ENCODE results near the gene CEP83.

GRCh38 chr12:94498698-94499097 lies 39.0 kb upstream of the CEP83 start:
- no peak for TF ChIP-seq ZNF565 (CRISPR knock-in tag; conservative IDR thresholded peaks at IDR 0.05; ENCODE audit: low read depth)
- no peak for TF ChIP-seq ARNTL (CRISPR knock-in tag; IDR thresholded peaks at IDR 0.05; ENCODE audit: borderline replicate concordance, low read depth)
- no peak for TF ChIP-seq ZFP30 (CRISPR knock-in tag; IDR thresholded peaks at IDR 0.05)
- TF ChIP-seq ZNF8 (CRISPR knock-in tag; IDR thresholded peaks at IDR 0.05), result no peak
- no peak for TF ChIP-seq PATZ1 (CRISPR knock-in tag; IDR thresholded peaks at IDR 0.05; ENCODE audit: borderline replicate concordance)
- no peak for TF ChIP-seq GLIS3 (CRISPR knock-in tag; IDR thresholded peaks at IDR 0.05)
- no peak for TF ChIP-seq CREB5 (CRISPR knock-in tag; IDR thresholded peaks at IDR 0.05; ENCODE audit: low read depth)
- no peak for TF ChIP-seq ISL1 (CRISPR knock-in tag; IDR thresholded peaks at IDR 0.05)
- TF ChIP-seq CSRNP3 (CRISPR knock-in tag; IDR thresholded peaks at IDR 0.05), result no peak
- TF ChIP-seq ZFP3 (CRISPR knock-in tag; IDR thresholded peaks at IDR 0.05), result no peak
- TF ChIP-seq ZC3H10 (CRISPR knock-in tag; IDR thresholded peaks at IDR 0.05), result no peak
- TF ChIP-seq SNAI2 (CRISPR knock-in tag; IDR thresholded peaks at IDR 0.05), result no peak
- TF ChIP-seq ESRRG (CRISPR knock-in tag; IDR thresholded peaks at IDR 0.05), result no peak
